Measurements from ENCODE around the gene GLIPR1L2.
"Not testable (repeated sequence)": the region's sequence is repeated elsewhere in the genome, so short reads cannot be mapped to it uniquely, and the experiment has no call there.

Gene GLIPR1L2

GRCh38 chr12:75439048-75439447, 48.2 kb downstream of the GLIPR1L2 start:
- no peak for DNase-seq (ENCODE audit: low spot score)
- TF ChIP-seq CTCF (IDR thresholded peaks at IDR 0.05; ENCODE audit: extremely low read depth, insufficient read depth, missing control alignments) = no peak
- in situ Hi-C loops (cut with MboI; ENCODE audit: low pct_unique_long_range_greater_than_20kb, low sequenced_read_pairs, unreplicated experiment) = no loop called here

DNA sequence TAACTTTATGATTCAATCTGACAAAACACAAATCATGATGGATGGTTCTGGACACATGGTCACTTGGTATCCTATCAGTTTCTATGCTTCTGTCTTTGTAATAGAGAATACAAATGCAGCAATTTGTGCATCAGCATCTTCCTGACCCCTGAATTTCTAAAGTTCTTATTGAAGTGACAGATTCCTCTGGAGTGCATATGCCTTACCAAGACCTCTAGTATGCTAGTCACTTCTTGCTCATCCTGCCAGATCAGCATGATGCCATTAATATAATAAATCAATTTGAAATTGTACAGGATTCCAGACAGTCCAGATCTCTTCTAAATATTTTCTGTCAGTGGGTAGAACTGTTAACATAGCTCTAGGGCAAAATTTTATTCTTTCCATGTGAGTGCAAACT, 49.0 kb downstream of the GLIPR1L2 start:
- in situ Hi-C loops (cut with MboI; ENCODE audit: low pct_unique_long_range_greater_than_20kb, low sequenced_read_pairs, unreplicated experiment) = no loop called here
- no peak for DNase-seq (ENCODE audit: low spot score)
- no peak for TF ChIP-seq CTCF (IDR thresholded peaks at IDR 0.05; ENCODE audit: extremely low read depth, insufficient read depth, missing control alignments)

DNA sequence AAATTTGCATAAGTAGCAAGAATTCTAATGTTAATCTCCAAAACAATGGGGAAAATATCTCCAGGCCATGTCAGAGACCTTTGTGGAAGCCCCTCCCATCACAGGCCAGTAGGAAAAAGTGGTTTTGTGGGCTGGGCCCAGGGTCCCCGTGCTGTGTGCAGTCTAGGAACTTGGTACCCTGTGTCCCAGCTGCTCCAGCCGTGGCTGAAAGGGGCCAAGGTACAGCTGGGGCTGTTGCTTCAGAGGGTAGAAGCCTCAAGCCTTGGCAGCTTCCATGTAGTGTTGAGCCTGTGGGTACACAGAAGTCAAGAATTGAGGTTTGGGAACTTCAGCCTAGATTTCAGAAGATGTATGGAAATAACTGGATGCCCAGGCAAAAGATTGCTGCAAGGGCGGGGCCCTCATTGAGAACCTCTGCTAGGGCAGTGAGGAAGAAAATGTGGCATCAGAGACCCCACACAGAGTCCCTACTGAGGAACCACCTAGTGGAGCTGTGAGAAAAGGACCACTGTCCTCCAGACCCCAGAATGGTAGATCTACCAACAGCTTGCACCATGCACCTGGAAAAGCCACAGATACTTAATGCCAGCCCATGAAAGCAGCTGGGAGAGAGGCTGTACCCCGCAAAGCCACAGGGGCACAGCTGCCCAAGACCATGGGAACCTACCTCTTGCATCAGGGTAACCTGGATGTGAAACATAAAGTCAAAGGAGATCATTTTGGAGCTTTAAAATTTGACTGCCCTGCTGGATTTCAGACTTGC, 51.0 kb downstream of the GLIPR1L2 start:
- DNase-seq (ENCODE audit: low spot score); in situ Hi-C loops (cut with MboI; ENCODE audit: low pct_unique_long_range_greater_than_20kb, low sequenced_read_pairs, unreplicated experiment): not testable (repeated sequence)

GRCh38 chr12:75442454-75442853, 51.6 kb downstream of the GLIPR1L2 start:
- DNase-seq (ENCODE audit: low spot score); in situ Hi-C loops (cut with MboI; ENCODE audit: low pct_unique_long_range_greater_than_20kb, low sequenced_read_pairs, unreplicated experiment): not testable (repeated sequence)

GRCh38 chr12:75443709-75444108, 52.8 kb downstream of the GLIPR1L2 start:
- DNase-seq (ENCODE audit: low spot score) = no peak
- TF ChIP-seq CTCF (IDR thresholded peaks at IDR 0.05; ENCODE audit: extremely low read depth, insufficient read depth, missing control alignments) = no peak
- in situ Hi-C loops (cut with MboI; ENCODE audit: low pct_unique_long_range_greater_than_20kb, low sequenced_read_pairs, unreplicated experiment) = no loop called here

GRCh38 chr12:75444429-75445136, 53.7 kb downstream of the GLIPR1L2 start:
- no peak for TF ChIP-seq CTCF (IDR thresholded peaks at IDR 0.05; ENCODE audit: extremely low read depth, insufficient read depth, missing control alignments)
- in situ Hi-C loops (cut with MboI; ENCODE audit: low pct_unique_long_range_greater_than_20kb, low sequenced_read_pairs, unreplicated experiment) = no loop called here
- no peak for DNase-seq (ENCODE audit: low spot score)

GRCh38 chr12:75445137-75445507, 54.2 kb downstream of the GLIPR1L2 start:
- DNase-seq (ENCODE audit: low spot score); in situ Hi-C loops (cut with MboI; ENCODE audit: low pct_unique_long_range_greater_than_20kb, low sequenced_read_pairs, unreplicated experiment): not testable (repeated sequence)

DNA sequence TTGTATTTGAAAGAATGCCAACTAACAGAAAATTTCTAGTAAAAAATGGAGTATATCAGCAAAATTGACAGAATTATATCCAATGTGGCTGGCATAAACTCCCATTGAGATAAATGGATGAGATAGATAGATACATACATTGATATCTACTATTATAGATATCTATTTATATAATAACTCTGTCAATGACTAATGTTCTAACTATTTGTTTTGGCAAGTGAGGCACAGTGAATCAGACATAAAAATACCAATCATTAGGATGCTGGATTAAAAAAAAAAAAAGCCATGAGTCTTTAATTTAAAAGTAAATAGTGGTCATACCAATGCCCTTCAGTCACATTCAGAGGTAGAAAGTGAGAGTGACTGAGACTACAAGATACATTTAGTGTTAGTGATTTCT, 56.0 kb downstream of the GLIPR1L2 start:
- TF ChIP-seq CTCF (IDR thresholded peaks at IDR 0.05; ENCODE audit: extremely low read depth, insufficient read depth, missing control alignments) = no peak
- in situ Hi-C loops (cut with MboI; ENCODE audit: low pct_unique_long_range_greater_than_20kb, low sequenced_read_pairs, unreplicated experiment) = no loop called here
- no peak for DNase-seq (ENCODE audit: low spot score)
